ENCODE results near the gene ANXA2.
"Not testable (repeated sequence)": the region's sequence is repeated elsewhere in the genome, so short reads cannot be mapped to it uniquely, and the experiment has no call there.

ANXA2 gene

GRCh38 chr15:60411774-60412425 lies 14.1 kb upstream of the ANXA2 start:
- Histone ChIP-seq H4K91ac (ENCODE audit: low read length) (no peak overlapping the region), H3K79me1 (replicated peaks; ENCODE audit: low read length, poor library complexity, severe bottlenecking) (no peaks in the 10 kb centered on the region), H3K4me2 (ENCODE audit: low read length, poor library complexity, severe bottlenecking) (no peak overlapping the region), H4K8ac (ENCODE audit: low read length) (no peak overlapping the region), H2BK12ac (ENCODE audit: low read length in 2 of 2) (no peak overlapping the region), H3K27me3 (ENCODE audit: control insufficient read depth in 1 of 2, insufficient read depth in 1 of 2, low read length in 2 of 2) (no peaks in the 10 kb centered on the region), H3K9ac (ENCODE audit: low read length) (no peak overlapping the region), H3K9me3 (ENCODE audit: control insufficient read depth, low read length) (no peaks in the 10 kb centered on the region), H3K18ac (ENCODE audit: low read depth in 1 of 2, low read length in 2 of 2) (no peak overlapping the region), H3K14ac (ENCODE audit: low read length in 2 of 2) (no peak overlapping the region), H3K36me3 (ENCODE audit: control insufficient read depth in 1 of 2, insufficient read depth in 2 of 2, low read depth in 1 of 2, low read length in 2 of 2) (no peaks in the 10 kb centered on the region), H2AK5ac (ENCODE audit: low read length, severe bottlenecking) (peak overlapping the region; percentile 29), H3K23ac (ENCODE audit: low read length in 2 of 2) (no peak overlapping the region), H3K4ac (ENCODE audit: low read depth in 1 of 2, low read length in 2 of 2) (no peak overlapping the region), H2AFZ (ENCODE audit: low read depth, low read length) (no peak overlapping the region), H3K4me1 (ENCODE audit: control insufficient read depth, insufficient read depth, low read depth, low read length) (peaks cover 4% of the 10 kb centered on the region), H2BK15ac (ENCODE audit: low read depth, poor library complexity, severe bottlenecking) (no peak overlapping the region), H3K27ac (ENCODE audit: low read length, poor library complexity, severe bottlenecking) (no peak overlapping the region), H2BK120ac (ENCODE audit: low read depth, low read length) (no peak overlapping the region), H2BK5ac (ENCODE audit: low read depth, low read length, poor library complexity, severe bottlenecking) (no peak overlapping the region), H3K4me3 (ENCODE audit: insufficient read depth in 1 of 2, low read depth in 1 of 2, low read length in 2 of 2) (no peak overlapping the region)
- DNase-seq = no peak
- WGBS = 96% methylated on average over 9 of the region's 9 CpGs

GRCh38 chr15:60410350-60410749 lies 12.6 kb upstream of the ANXA2 start:
- Histone ChIP-seq H3K4ac (ENCODE audit: low read depth in 1 of 2, low read length in 2 of 2) (peak overlapping the region in 1 of 2 experiments; percentile 8), H3K18ac (ENCODE audit: low read depth in 1 of 2, low read length in 2 of 2) (peak overlapping the region in 1 of 2 experiments; percentile 34)
- H2BK12ac ChIP-seq (ENCODE audit: low read length in 2 of 2); H2BK5ac ChIP-seq (ENCODE audit: low read depth, low read length, poor library complexity, severe bottlenecking); H4K91ac ChIP-seq (ENCODE audit: low read length); H2BK120ac ChIP-seq (ENCODE audit: low read depth, low read length); H3K27me3 ChIP-seq (ENCODE audit: control insufficient read depth in 1 of 2, insufficient read depth in 1 of 2, low read length in 2 of 2); DNase-seq; H4K8ac ChIP-seq (ENCODE audit: low read length); H2AK5ac ChIP-seq (ENCODE audit: low read length, severe bottlenecking); H3K9me3 ChIP-seq (ENCODE audit: control insufficient read depth, low read length); H3K79me1 ChIP-seq (replicated peaks; ENCODE audit: low read length, poor library complexity, severe bottlenecking); H3K36me3 ChIP-seq (ENCODE audit: control insufficient read depth in 1 of 2, insufficient read depth in 2 of 2, low read depth in 1 of 2, low read length in 2 of 2); H3K27ac ChIP-seq (ENCODE audit: low read length, poor library complexity, severe bottlenecking); H3K4me1 ChIP-seq (ENCODE audit: control insufficient read depth, insufficient read depth, low read depth, low read length); H2BK15ac ChIP-seq (ENCODE audit: low read depth, poor library complexity, severe bottlenecking); H3K23ac ChIP-seq (ENCODE audit: low read length in 2 of 2); H2AFZ ChIP-seq (ENCODE audit: low read depth, low read length); H3K4me3 ChIP-seq (ENCODE audit: insufficient read depth in 1 of 2, low read depth in 1 of 2, low read length in 2 of 2); H3K4me2 ChIP-seq (ENCODE audit: low read length, poor library complexity, severe bottlenecking); H3K14ac ChIP-seq (ENCODE audit: low read length in 2 of 2); H3K9ac ChIP-seq (ENCODE audit: low read length): not testable (repeated sequence)
- WGBS = 95% methylated on average over 6 of the region's 9 CpGs

GRCh38 chr15:60408463-60408981 lies 10.7 kb upstream of the ANXA2 start:
- peak overlapping the region; percentile 49 for H2BK120ac ChIP-seq (ENCODE audit: low read depth, low read length)
- no peak overlapping the region for H3K18ac ChIP-seq (ENCODE audit: low read depth in 1 of 2, low read length in 2 of 2)
- H2BK12ac ChIP-seq (ENCODE audit: low read length in 2 of 2) = no peak overlapping the region
- no peak overlapping the region for H3K4me3 ChIP-seq (ENCODE audit: insufficient read depth in 1 of 2, low read depth in 1 of 2, low read length in 2 of 2)
- no peak overlapping the region for H3K4me2 ChIP-seq (ENCODE audit: low read length, poor library complexity, severe bottlenecking)
- H2BK5ac ChIP-seq (ENCODE audit: low read depth, low read length, poor library complexity, severe bottlenecking) = no peak overlapping the region
- peak; percentile 81 for DNase-seq
- no peak overlapping the region for H2AFZ ChIP-seq (ENCODE audit: low read depth, low read length)
- H3K36me3 ChIP-seq (ENCODE audit: control insufficient read depth in 1 of 2, insufficient read depth in 2 of 2, low read depth in 1 of 2, low read length in 2 of 2) = no peaks in the 10 kb centered on the region
- H4K91ac ChIP-seq (ENCODE audit: low read length) = no peak overlapping the region
- H3K9ac ChIP-seq (ENCODE audit: low read length) = peak overlapping the region; percentile 16
- no peaks in the 10 kb centered on the region for H3K9me3 ChIP-seq (ENCODE audit: control insufficient read depth, low read length)
- H3K14ac ChIP-seq (ENCODE audit: low read length in 2 of 2) = no peak overlapping the region
- peaks cover 4% of the 10 kb centered on the region for H3K4me1 ChIP-seq (ENCODE audit: control insufficient read depth, insufficient read depth, low read depth, low read length)
- no peaks in the 10 kb centered on the region for H3K27me3 ChIP-seq (ENCODE audit: control insufficient read depth in 1 of 2, insufficient read depth in 1 of 2, low read length in 2 of 2)
- H3K23ac ChIP-seq (ENCODE audit: low read length in 2 of 2) = no peak overlapping the region
- H2AK5ac ChIP-seq (ENCODE audit: low read length, severe bottlenecking) = peak overlapping the region; percentile 69
- no peak overlapping the region for H2BK15ac ChIP-seq (ENCODE audit: low read depth, poor library complexity, severe bottlenecking)
- peaks cover 2% of the 10 kb centered on the region for H3K79me1 ChIP-seq (replicated peaks; ENCODE audit: low read length, poor library complexity, severe bottlenecking)
- H3K4ac ChIP-seq (ENCODE audit: low read depth in 1 of 2, low read length in 2 of 2) = no peak overlapping the region
- peak overlapping the region; percentile 71 for H3K27ac ChIP-seq (ENCODE audit: low read length, poor library complexity, severe bottlenecking)
- no peak overlapping the region for H4K8ac ChIP-seq (ENCODE audit: low read length)

GRCh38 chr15:60407415-60407805 lies 9.6 kb upstream of the ANXA2 start:
- DNase-seq = peak; percentile 40
- H2AFZ ChIP-seq (ENCODE audit: low read depth, low read length) = no peak overlapping the region
- H2BK120ac ChIP-seq (ENCODE audit: low read depth, low read length) = no peak overlapping the region
- H3K18ac ChIP-seq (ENCODE audit: low read depth in 1 of 2, low read length in 2 of 2) = no peak overlapping the region
- H4K8ac ChIP-seq (ENCODE audit: low read length) = no peak overlapping the region
- no peaks in the 10 kb centered on the region for H3K9me3 ChIP-seq (ENCODE audit: control insufficient read depth, low read length)
- H2BK15ac ChIP-seq (ENCODE audit: low read depth, poor library complexity, severe bottlenecking) = no peak overlapping the region
- no peak overlapping the region for H2AK5ac ChIP-seq (ENCODE audit: low read length, severe bottlenecking)
- no peaks in the 10 kb centered on the region for H3K36me3 ChIP-seq (ENCODE audit: control insufficient read depth in 1 of 2, insufficient read depth in 2 of 2, low read depth in 1 of 2, low read length in 2 of 2)
- peak overlapping the region in 1 of 2 experiments; percentile 45 for H3K4me3 ChIP-seq (ENCODE audit: insufficient read depth in 1 of 2, low read depth in 1 of 2, low read length in 2 of 2)
- H3K27me3 ChIP-seq (ENCODE audit: control insufficient read depth in 1 of 2, insufficient read depth in 1 of 2, low read length in 2 of 2) = no peaks in the 10 kb centered on the region
- peaks cover 2% of the 10 kb centered on the region for H3K79me1 ChIP-seq (replicated peaks; ENCODE audit: low read length, poor library complexity, severe bottlenecking)
- H3K4ac ChIP-seq (ENCODE audit: low read depth in 1 of 2, low read length in 2 of 2) = no peak overlapping the region
- H3K9ac ChIP-seq (ENCODE audit: low read length) = peak overlapping the region; percentile 64
- H3K4me1 ChIP-seq (ENCODE audit: control insufficient read depth, insufficient read depth, low read depth, low read length) = peaks cover 6% of the 10 kb centered on the region
- no peak overlapping the region for H3K14ac ChIP-seq (ENCODE audit: low read length in 2 of 2)
- H2BK12ac ChIP-seq (ENCODE audit: low read length in 2 of 2) = no peak overlapping the region
- peak overlapping the region; percentile 61 for H3K27ac ChIP-seq (ENCODE audit: low read length, poor library complexity, severe bottlenecking)
- no peak overlapping the region for H3K23ac ChIP-seq (ENCODE audit: low read length in 2 of 2)
- peak overlapping the region; percentile 37 for H3K4me2 ChIP-seq (ENCODE audit: low read length, poor library complexity, severe bottlenecking)
- H4K91ac ChIP-seq (ENCODE audit: low read length) = no peak overlapping the region
- no peak overlapping the region for H2BK5ac ChIP-seq (ENCODE audit: low read depth, low read length, poor library complexity, severe bottlenecking)

Measured in mesenchymal stem cell (in vitro differentiated cells and primary cell).